Tibial nerve (tissue), 4 donors: Measurements from ENCODE around the gene FGD2.

Experiments used
- EP300 ChIP-seq, 2 donors: sonication (generic); formaldehyde crosslinking; IDR thresholded peaks; one replicate each; pipeline ENCODE4 v1.6.1; 2017; ENCODE audit warnings: antibody characterized with exemption in 2 of 2, mild to moderate bottlenecking in 1 of 2
- POLR2A ChIP-seq, 2 donors: fragments of 450-650 bp; IDR thresholded peaks; one replicate each; pipeline ENCODE4 v1.6.1; 2017; ENCODE audit warnings: antibody characterized with exemption in 2 of 2, mild to moderate bottlenecking in 2 of 2, moderate library complexity in 2 of 2
- TF ChIP-seq, protein P1 (sequence below), 5 experiments: fragments of 200-600 bp in 3 of 5; fragments of 450-650 bp in 2 of 5; sonication (generic) in 3 of 5; IDR thresholded peaks; one replicate each; pipeline ENCODE4 v1.5.1; 2016 to 2019; ENCODE audit warnings: antibody characterized with exemption in 5 of 5, mild to moderate bottlenecking in 3 of 5, moderate library complexity in 2 of 5

DNA sequence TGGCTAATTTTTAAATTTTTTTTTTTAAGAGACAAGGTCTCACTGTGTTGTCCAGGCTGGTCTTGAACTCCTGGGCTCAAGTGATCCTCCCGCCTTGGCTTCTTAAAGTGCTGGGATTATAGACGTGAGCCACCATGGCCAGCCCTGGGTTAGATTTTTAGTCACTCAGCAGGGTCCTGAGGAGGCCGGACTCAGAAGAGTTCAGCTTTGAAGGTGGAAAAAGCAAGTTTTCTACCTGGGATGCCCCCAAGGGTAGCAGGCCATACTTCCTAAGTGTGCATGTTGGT lies 44.2 kb downstream of the FGD2 start:
- TF ChIP-seq, protein P1, sequence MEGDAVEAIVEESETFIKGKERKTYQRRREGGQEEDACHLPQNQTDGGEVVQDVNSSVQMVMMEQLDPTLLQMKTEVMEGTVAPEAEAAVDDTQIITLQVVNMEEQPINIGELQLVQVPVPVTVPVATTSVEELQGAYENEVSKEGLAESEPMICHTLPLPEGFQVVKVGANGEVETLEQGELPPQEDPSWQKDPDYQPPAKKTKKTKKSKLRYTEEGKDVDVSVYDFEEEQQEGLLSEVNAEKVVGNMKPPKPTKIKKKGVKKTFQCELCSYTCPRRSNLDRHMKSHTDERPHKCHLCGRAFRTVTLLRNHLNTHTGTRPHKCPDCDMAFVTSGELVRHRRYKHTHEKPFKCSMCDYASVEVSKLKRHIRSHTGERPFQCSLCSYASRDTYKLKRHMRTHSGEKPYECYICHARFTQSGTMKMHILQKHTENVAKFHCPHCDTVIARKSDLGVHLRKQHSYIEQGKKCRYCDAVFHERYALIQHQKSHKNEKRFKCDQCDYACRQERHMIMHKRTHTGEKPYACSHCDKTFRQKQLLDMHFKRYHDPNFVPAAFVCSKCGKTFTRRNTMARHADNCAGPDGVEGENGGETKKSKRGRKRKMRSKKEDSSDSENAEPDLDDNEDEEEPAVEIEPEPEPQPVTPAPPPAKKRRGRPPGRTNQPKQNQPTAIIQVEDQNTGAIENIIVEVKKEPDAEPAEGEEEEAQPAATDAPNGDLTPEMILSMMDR (IDR thresholded peaks at IDR 0.05) = no peak
- TF ChIP-seq POLR2A (IDR thresholded peaks at IDR 0.05) (no peak), EP300 (IDR thresholded peaks at IDR 0.05) (no peak)
